HG03469 (cell line): Measurements from ENCODE around the gene TMEM196.

Experiments used
- ATAC-seq: cut with Tn5 transposase; IDR thresholded peaks from one replicate; pipeline ENCODE4 v1.9.1; 2021; ENCODE audit warnings: mild to moderate bottlenecking, moderate library complexity, moderate number of reproducible peaks; ENCODE audit not compliant: unreplicated experiment

TMEM196 gene

GRCh38 chr7:19772841-19773760, at the start of gene TMEM196:
TSS of gene TMEM196 (minus strand) at chr7:19773617. CDS start at chr7:19772696, 921 bp downstream.
- no peak for ATAC-seq

- no peak for ATAC-seq
Observed at GRCh38 chr7:19816128-19816527, 42.7 kb upstream of the TMEM196 start.

GRCh38 chr7:19815546-19815945, 42.1 kb upstream of the TMEM196 start:
- ATAC-seq, result no peak

- ATAC-seq, result no peak
Observed at GRCh38 chr7:19814776-19815175, 41.4 kb upstream of the TMEM196 start.

GRCh38 chr7:19811386-19811785, 38.0 kb upstream of the TMEM196 start:
- no peak for ATAC-seq

GRCh38 chr7:19798986-19799385, 25.6 kb upstream of the TMEM196 start:
- ATAC-seq, result no peak

- ATAC-seq, result no peak
Observed at GRCh38 chr7:19783541-19783940, 10.1 kb upstream of the TMEM196 start.

GRCh38 chr7:19776981-19777380, 3.6 kb upstream of the TMEM196 start:
- ATAC-seq, result no peak

GRCh38 chr7:19775578-19775977, 2.2 kb upstream of the TMEM196 start:
- no peak for ATAC-seq

GRCh38 chr7:19772306-19772705, 1.1 kb downstream of the TMEM196 start:
- ATAC-seq, result no peak

GRCh38 chr7:19762631-19763030, 10.8 kb downstream of the TMEM196 start:
- ATAC-seq, result no peak

GRCh38 chr7:19754521-19755116, 18.8 kb downstream of the TMEM196 start:
- no peak for ATAC-seq

- ATAC-seq, result no peak
Observed at GRCh38 chr7:19752020-19752419, 21.4 kb downstream of the TMEM196 start.

- ATAC-seq, result no peak
Observed at GRCh38 chr7:19749658-19750057, 23.8 kb downstream of the TMEM196 start.

GRCh38 chr7:19747740-19748339, 25.6 kb downstream of the TMEM196 start:
- no peak for ATAC-seq

GRCh38 chr7:19744075-19744474, 29.3 kb downstream of the TMEM196 start:
- no peak for ATAC-seq

GRCh38 chr7:19728716-19729115, 44.7 kb downstream of the TMEM196 start:
- no peak for ATAC-seq

GRCh38 chr7:19725770-19726169, 47.6 kb downstream of the TMEM196 start:
- no peak for ATAC-seq

GRCh38 chr7:19715499-19715898, 57.9 kb downstream of the TMEM196 start:
- ATAC-seq, result no peak

GRCh38 chr7:19713676-19714075, 59.7 kb downstream of the TMEM196 start:
- ATAC-seq, result no peak

GRCh38 chr7:19709249-19709578, 64.2 kb downstream of the TMEM196 start:
- no peak for ATAC-seq
